ENCODE results near the gene NUDT21.
A peak's percentile ranks its signal among the peaks of the same experiment; 100 is the strongest.
"Not testable (repeated sequence)": the region's sequence is repeated elsewhere in the genome, so short reads cannot be mapped to it uniquely, and the experiment has no call there.

NUDT21 gene

DNA sequence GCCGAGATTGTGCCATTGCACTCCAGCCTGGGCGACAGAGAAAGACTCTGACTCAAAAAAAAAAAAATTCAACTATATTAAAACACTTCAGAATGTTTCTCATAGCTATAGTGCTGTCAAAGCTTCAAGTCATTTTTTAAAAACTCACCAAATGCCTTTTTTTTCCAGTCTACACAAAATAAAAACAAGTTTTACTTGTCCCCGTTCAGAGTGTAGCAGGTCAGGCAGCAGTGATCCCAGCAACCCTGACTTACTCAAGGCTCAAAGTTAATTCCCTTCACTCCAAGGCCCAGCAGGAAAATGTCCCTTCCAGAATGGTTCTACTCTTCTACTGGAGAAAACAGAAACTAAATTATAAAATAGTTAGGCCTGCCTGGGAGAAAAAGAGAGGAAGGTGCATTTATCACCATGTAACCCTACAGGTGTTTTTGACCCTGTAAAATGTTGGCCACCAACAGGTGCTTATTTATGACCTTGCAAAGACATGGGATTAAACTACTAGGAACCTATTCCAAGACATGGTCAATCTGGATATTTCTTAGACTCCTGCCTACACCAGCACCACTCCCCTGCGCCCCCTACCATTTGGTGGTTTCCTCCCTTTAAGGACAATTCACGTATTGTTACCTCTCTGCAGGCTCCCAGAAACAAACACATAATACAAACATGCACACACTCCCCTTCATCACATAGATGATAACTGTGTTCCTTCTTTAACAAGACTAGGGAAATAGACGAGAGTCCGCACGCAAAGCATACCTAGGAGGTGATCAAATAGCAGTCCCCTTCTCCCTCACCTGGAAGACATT is 31.2 kb downstream of the NUDT21 start:
- no peak for DNase-seq (ENCODE audit: low read depth, low spot score)

DNA sequence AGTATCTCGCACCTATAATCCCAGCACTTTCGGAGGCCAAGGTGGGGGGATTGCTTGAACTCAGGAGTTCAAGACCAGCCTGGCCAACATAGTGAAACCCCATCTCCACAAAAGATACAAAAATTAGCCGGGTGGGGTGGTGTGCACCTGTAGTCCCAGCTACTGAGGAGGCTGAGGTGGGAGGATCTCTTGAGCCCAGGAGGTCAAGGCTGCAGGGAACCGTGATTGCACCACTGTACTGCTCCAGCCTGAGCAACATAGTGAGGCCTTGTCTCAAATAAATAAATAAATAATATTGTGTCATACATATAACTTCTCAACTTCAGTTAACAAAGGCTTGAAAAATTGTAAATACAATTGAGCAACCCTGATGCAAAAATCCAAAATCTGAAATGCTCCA is 34.0 kb downstream of the NUDT21 start:
- no peak for DNase-seq (ENCODE audit: low read depth, low spot score)

DNA sequence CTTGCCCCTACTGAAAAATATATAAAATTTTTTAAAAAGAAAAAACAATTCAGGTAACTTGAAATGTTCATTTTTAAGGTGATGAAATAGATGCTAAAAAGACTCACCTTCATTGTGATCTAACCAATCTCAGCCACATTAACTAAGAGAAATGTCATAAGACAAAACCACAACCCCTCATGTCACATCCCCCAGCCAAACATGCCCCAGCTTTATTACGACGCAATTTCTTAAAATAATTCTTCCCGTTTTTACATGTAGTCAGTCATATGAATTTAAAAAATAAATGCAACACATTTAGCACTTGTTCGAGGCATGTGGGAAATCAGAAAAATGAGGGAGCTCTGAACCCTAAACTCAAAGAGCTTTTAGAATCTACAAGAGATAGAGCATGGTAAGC is 35.3 kb downstream of the NUDT21 start:
- DNase-seq (ENCODE audit: low read depth, low spot score), result no peak

DNA sequence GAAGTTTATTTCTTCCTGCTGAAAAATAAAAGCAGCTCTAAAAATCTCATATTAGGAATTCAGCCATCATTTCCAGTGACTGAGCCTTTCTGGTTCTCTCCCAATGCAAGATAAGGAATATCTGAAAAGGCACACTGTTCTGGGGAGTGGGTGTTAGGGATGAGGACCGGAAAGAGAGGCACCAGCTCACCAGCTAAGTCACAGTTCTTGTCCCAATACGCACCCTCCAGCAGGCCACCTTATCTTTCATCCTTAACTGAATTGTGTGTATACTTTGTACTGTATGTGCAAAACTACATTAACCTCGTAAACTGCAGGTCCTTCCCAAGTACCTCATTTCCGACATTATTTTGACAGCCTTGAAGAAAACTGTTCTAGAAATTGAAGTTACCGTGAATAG is 36.8 kb downstream of the NUDT21 start:
- DNase-seq (ENCODE audit: low read depth, low spot score), result no peak

DNA sequence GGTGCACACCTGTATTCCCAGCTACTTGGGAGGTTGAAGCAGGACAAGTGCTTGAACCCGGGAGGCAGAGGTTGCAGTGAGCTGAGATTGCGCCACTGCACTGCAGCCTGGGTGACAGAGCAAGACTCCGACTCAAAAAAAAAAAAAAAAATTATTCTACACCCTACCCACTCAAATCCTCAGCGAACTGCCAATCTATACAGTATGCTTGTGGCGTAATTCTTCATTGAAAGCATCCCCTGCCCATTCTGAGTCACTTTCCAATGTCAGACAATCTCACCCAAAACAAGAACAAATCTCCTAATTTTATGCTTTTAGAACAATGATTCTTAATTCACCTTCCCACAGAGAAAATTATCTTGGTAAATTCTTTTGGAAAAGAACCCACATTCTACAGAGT is 37.8 kb downstream of the NUDT21 start:
- DNase-seq (ENCODE audit: low read depth, low spot score), result no peak

DNA sequence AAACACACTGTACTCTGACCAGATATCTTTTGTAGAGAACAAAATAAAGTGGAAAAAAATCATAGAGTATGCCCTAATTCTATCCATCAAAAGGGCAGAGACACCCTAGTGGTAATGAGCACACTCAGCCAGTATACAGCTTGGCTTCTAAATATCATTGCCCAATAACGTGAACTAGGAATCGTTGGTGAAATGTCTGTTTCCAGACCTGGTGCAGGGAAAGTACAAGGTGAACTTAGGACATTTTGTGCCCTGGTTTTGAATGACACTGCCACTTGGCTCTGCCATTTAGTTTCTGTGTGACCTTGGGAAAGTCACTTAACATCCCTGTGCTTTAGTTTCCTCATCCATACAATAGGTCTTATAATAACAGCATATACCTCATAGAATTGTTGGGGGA is 39.5 kb downstream of the NUDT21 start:
- DNase-seq (ENCODE audit: low read depth, low spot score), result no peak

DNA sequence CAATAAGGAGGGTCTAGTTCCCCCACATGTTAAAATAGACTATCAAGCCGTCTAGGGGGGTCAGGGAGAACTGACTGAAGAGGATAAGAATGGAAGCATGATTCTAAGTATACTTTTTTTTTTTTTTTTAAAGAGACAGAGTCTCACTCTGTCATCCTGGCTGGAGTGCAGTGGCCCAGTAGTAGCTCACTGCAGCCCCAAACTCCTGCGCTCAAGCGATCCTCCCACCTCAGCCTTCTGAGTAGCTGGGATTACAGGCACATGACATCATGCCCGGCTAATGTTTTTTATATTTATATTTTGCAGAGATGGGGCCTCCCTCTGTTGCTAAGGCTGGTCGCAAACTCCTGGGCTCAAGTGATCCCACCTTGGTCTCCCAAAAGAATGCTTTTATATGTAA is 40.0 kb downstream of the NUDT21 start:
- DNase-seq (ENCODE audit: low read depth, low spot score), result no peak

DNA sequence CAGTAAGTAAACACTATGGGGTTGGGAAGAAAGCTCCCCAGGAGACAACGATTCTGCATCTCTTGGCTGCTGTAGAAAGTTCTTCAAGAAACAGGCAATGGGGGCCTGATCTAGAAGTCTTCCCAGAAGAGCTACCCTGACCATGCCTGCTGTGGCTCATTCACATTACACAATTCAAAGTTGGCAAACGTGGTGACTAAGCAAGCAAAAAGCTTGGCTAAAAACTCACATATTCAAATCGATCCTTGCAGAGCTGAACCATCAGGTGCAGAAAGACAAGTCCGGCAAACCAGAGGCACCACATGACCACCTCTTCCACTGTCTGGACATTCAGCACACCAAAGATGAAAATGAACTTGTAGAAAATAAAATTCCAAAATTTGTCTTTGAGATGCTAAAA is 41.9 kb downstream of the NUDT21 start:
- DNase-seq (ENCODE audit: low read depth, low spot score), result peak; percentile 46

DNA sequence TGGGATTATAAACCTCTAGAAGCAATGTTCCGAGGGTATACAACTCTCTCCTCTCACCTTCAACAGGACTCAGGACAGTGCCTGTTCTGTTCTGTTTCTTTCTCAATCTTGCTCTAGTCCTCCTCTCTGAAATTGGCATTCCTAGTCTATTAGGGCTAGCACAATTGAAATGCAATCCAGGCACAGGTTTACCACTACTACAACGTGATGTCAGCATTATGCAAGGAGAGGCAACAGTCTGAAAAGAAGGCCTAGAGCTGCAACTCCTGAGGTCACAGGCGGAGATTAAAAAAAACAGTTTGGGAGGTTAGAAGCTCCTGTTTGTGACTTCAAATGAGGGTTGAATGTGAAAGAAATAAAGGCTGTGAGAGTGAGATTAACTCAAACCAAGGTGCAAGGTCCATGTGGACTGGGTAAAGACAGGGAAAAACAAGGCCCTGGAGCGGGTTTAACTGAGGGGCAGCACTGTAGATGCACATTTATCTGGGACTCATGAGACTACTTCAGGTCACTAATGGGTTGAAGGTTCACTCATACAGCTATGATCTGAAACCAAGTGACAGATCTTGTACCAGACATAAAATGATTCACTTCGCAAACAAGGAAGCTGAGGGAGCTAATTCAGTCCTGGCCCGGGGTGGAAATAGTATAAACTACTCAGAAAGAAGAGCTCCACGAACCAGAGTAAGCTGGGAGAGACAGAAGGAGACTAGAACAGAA is 42.6 kb downstream of the NUDT21 start:
- no peak for DNase-seq (ENCODE audit: low read depth, low spot score)

DNA sequence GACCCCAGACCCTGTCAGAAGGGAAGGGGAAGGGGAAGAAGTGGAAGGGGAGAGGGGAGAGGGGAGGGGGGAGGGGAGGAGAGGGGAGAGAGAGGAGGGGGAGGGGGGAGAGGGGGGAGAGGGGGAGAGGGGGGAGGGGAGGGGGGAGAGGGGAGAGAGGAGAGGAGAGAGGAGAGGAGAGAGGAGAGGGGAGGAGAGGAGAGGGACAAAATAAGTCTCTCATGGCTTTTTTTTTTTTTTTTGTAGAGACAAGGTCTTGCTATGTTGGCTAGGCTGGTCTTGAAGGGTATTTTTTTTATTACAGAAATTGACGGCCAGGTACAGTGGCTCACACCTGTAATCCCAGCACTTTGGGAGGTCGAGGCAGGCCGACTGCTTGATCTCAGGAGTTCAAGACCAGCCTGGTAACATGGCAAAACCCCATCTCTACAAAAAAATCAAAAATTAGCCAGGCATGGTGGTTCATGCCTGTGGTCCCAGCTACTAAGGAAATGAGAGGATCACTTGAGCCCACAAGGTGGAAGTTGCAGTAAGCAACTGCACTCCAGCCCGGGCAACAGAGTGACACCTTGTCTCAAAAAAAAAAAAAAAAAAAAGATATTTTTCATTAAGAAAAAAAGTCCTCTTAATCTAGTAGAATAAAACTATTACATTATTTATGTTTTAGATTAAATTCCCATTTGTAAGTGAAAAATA is 45.0 kb downstream of the NUDT21 start:
- DNase-seq (ENCODE audit: low read depth, low spot score), result no peak

DNA sequence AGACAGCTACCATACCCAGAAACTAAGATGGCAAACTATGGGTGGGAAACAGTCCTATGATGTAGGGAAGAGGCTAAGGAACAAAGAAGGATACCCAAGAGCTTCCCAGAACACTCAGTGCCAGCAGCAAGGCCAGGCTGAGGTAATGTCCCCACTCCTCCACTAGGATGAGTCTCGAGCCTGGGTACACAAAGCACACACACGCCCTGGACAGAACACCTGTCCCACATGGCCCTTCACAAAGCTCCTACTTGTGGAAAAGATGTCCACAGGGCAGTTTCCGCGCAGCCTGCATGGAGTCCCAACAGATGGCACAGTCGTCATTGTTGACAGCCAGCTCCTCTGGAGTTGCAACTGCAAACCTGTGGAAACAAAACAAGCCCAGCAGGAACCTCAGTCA is 49.6 kb downstream of the NUDT21 start:
- no peak for DNase-seq (ENCODE audit: low read depth, low spot score)

DNA sequence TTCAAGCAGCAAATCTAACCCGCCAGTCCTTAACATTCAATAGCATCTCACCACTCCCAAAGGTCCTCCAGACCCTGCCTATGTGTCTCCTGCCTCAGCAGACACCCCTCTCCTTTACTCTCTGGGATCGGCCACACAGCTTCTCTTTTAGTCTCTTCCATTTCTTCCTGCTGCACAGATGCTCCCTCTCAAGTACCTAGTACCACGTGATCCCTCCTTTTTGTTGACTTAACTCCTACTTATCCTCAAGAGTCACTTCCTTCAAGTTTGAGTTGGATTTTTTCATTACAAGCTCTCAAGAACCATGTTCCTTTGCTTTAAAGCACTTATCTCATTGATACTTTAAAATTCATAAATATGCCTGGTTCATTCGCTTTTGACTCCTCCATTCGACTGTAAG is 50.7 kb downstream of the NUDT21 start:
- DNase-seq (ENCODE audit: low read depth, low spot score), result no peak

DNA sequence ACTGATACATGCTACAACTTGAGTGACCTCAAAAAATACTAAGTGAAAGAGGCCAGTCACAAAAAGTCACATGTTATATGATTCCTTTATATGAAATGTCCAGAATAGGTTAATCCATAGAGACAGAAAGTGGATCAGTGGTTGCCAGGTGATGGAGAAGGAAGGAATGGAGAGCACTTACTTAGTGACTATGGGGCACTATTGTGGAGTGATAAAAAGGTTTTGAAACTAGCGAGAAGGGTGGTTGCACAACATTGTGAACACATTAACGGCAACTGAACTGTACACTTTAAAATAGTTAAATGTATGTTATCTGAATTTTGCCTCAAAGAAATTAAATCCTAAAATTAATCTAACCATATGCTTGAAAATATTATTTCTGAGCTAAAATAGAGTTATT is 51.6 kb downstream of the NUDT21 start:
- no peak for DNase-seq (ENCODE audit: low read depth, low spot score)

DNA sequence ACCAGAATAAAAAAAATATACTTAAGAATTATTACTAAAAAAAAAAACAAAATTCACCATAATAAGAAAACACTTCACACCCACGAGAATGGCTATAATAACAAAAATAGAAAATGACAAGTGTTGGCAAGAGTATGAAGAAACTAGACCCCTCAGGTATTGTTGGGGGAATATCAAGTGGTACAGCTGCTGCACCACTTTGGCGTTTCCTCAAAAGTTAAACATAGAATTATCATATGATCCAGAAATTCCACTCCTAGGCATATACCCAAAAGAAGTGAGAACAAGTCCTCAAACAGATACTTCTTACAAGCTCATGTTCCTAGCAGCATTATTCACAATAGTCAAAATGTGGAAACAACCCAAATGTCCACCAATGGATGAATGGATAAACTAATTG is 52.1 kb downstream of the NUDT21 start:
- DNase-seq (ENCODE audit: low read depth, low spot score), result no peak

DNA sequence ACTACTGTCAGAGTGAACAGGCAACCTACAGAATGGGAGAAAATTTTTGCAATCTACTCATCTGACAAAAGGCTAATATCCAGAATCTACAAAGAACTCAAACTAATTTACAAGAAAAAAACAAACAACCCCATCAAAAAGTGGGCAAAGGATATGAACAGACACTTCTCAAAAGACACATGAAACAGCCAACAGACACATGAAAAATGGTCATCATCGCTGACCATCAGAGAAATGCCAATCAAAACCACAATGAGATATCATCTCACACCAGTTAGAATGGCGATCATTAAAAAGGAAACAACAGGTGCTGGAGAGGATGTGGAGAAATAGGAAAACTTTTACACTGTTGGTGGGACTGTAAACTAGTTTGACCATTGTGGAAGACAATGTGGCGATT is 54.4 kb downstream of the NUDT21 start:
- DNase-seq (ENCODE audit: low read depth, low spot score), result not testable (repeated sequence)

DNA sequence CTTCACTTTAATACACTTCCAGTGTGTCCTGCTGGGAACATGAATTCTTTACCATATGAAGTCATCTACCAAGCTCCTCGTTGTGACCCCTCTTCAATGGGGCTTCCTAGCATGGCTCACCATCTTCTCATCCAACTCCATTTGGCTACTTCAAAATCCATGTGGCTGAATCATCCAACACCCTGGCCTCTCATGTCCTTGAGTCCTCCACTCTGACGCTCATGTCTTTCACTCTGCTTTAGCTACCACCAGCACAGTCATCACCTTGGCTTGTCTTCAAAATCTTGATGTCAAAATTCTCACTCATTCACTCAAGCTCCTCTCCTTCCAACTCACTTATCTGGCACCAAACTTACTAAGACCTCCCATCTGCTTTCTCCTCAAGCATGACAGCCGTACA is 61.6 kb downstream of the NUDT21 start:
- DNase-seq (ENCODE audit: low read depth, low spot score), result peak; percentile 84

DNA sequence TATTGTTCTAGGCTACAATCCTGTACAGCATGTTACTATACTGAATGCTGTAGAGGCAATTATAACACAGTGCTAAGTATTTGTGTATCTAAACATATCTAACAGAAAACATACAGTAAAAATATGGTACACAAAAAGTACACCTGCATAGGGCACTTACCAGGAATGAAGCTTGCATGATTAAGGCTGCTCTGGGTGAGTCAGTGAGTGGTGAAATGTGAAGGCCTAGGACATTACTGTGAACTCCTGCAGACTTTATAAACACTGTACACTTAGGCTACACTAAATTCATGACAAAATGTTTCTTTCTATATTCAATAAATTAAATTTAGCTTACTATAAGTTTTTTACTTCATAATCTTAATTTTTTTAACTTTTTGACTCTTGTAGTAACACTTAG is 62.9 kb downstream of the NUDT21 start:
- DNase-seq (ENCODE audit: low read depth, low spot score), result no peak

DNA sequence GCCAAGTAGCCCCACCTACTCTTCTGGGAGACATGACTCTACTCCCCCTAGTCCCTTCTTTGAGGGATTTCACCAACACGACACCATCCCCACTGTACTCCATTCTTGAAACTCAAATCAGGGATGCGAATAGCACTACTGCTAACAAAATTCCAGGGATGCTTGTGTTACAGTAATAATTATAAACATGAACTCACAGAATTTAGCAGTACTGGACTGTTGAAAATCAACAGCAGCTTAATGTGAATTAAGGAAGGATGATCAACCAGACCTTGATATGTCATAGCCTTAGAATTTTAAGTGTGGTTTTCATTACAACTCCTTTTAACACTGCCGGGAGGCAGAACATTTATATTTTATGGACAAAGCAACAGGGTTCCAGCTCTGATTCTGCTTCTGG is 63.7 kb downstream of the NUDT21 start:
- DNase-seq (ENCODE audit: low read depth, low spot score), result no peak

DNA sequence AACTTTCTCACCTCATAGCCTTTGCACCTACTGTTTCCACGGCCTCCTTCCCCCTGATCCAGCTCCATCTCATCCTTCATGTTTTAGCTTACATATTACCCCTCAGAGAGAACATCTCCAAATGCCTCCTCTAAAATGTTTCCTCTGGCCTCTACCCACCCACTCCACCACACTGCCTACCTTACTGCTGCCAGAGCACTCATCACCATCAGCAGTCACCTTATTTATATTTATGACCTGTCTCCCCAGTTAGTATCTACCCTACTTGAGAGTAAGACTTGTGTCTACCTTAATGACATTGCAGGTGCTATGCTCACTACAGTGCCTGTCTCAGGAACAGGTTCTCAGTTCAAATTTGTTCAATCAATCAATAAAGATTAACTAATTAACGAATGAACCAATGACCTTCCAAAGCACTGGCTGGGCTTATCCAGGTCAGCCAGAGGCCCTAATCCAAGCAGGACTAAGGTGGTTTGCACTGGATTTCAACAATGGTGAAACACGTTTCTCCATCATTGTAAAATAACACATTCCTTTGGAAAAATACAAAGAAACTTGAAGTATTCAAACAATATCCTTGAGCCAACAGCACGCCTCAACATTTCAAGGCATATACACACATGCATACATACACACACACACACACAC is 66.9 kb downstream of the NUDT21 start:
- no peak for DNase-seq (ENCODE audit: low read depth, low spot score)

DNA sequence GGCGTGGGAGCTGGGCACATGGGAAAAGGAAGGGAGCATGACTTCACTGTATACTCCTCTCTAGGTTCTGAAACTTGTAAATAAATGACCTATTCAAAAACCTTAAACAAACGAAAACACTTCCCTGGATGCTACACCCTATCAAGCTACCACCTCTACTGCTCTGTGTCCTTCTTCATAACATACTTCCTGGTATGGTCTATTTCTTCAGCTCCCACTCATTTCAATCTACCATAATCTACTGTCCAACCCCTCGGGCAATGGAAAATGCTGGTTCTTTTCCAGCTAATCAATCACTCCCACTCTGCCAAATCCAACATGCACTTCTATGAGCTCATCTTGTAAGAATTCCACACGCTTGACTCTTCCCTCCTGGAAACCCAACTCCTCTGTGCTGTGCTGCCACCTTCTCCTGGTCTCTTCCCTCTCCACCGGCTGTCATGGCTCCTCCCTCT is 68.2 kb downstream of the NUDT21 start:
- DNase-seq (ENCODE audit: low read depth, low spot score), result peak; percentile 77

DNA sequence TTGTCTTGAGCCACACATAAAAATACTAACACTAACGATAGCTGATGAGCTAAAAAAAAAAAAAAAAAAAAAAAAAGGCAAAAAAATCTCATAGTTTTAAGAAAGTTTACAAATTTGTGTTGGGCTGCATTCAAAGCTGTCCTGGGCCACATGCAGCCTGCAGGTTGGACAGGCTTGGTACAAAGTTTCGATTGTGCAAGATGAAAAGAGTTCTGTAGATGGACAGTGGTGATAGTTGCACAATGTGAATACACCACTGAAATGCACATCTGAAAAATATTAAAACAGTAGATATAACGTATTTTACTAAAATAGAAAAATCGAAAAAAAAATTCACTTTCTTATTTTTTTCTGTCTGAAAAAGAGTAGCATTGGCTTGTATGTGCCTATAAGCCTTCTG is 68.7 kb downstream of the NUDT21 start:
- no peak for DNase-seq (ENCODE audit: low read depth, low spot score)

Measured in astrocyte of the hippocampus (primary cell).